Activated CD8-positive, alpha-beta memory T cell treated with anti-CD3 and anti-CD28 coated beads for 48 hours (primary cell): Measurements from ENCODE around the gene CLPX.
A peak's percentile ranks its signal among the peaks of the same experiment; 100 is the strongest.
"Not testable (repeated sequence)": the region's sequence is repeated elsewhere in the genome, so short reads cannot be mapped to it uniquely, and the experiment has no call there.

Source experiments
- DNase-seq, 3 experiments: peaks; one replicate each; pipeline ENCODE4 v3.0.0-alpha.2; 2020; ENCODE audit warnings: low read depth in 2 of 3, low spot score in 2 of 3

Gene CLPX

DNA sequence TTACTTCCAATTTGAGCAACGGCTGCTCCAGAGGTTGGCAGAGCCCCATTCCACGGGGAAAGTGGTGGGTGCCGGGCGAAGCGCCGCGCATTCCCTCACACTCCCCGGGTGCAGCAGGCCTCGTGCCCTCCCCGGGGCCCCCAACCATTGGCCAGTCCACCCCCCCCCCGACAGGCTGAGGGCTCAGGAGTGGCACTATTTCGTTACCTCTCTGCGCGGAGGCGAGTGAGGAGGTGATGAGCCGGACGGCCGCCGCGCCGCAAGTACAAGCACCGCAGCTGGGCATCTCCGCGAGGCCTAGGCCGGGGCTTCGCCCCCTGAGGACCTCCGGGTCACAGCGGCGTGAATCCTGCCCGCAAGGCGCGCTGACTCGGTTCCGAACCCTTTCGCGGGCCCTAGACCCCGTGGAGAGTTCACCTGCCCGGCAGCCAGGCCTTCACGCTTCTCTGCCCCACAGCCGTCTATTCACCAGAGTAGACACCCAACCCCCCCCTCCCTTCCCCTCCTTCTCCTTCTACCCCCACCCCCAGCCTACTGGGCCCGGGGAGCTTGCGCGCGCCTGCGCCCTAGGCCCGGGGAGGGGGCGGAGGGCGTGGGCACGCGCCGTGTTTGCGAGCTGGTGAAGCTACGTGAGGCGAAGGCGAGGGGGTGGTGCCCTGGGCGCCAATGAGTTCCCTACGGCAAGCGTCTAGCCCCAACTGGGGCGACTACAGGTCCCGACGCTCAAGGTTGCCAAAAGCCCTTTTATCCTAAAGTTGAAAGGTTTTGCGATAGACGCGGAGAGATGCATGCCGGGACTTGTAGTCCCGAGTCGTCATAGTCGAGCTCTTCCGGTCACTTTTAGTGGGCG, at the start of gene CLPX:
Gene CLPX (minus strand): TSS at position 475 of the 850 bp plus-strand sequence. CDS start 189 bp downstream, at position 286.
- peak; percentile 60 to 79 (median 63) for DNase-seq

DNA sequence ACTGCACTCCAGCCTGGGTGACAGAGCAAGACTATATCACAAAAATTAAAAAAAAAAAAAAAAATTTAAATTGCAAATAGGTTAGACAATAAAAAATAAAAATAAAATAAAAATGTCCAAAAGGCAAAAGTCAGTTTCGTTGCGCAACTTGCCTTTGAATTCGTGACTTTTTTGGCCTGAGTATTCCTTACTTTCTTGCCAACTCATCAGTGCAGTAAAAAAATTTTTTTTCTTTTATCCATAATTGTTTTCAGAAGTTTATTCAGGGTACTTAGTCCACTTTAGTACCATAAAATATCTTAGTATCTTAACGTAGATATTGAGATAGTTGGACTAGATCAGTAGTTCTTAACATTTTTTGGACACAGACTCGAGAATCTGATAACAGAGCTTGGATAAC, 48.6 kb upstream of the CLPX start:
- DNase-seq, result no peak

DNA sequence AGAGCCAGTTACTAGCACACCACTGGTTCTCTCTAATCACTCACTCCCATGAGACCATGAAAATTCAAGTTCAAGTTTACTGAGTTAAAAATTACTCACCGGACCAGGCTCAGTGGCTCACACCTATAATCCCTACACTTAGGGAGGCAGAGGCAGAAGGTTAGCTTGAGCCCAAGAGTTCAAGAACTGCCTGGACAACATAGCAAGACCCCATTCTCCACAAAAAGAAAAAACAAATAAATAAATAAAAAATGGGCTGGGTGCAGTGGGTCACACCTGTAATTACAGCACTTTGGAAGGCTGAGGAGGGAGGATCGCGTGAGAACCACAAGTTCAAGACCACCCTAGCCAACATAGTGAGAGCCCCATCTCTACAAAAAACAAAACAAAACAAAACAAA, 47.4 kb upstream of the CLPX start:
- no peak for DNase-seq

DNA sequence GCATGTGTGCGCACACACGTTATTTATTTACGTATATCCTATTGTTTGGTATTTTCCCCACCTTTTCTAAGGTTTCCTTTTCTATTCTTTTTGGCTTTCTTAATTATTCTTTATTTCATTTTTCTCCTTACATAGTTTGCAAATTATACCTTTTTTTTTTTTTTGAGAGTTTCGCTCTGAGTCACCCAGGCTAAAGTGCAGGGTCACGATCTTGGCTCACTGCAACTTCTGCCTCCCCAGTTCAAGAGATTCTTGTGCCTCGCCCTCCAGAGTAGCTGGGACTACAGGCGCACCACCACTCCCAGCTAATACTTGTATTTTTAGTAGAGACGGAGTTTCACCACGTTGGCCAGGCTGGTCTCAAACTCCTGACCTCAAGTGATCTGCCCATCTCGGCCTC, 46.2 kb upstream of the CLPX start:
- no peak for DNase-seq

DNA sequence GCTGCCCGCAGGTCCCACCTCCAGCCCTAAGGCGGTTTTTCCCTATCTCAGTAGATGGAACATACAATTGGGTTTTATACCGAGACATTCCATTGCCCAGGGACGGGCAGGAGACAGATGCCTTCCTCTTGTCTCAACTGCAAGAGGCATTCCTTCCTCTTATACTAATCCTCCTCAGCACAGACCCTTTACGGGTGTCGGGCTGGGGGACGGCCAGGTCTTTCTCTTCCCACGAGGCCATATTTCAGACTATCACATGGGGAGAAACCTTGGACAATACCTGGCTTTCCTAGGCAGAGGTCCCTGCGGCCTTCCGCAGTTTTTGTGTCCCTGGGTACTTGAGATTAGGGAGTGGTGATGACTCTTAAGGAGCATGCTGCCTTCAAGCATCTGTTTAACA, 41.8 kb upstream of the CLPX start:
- not testable (repeated sequence) for DNase-seq

DNA sequence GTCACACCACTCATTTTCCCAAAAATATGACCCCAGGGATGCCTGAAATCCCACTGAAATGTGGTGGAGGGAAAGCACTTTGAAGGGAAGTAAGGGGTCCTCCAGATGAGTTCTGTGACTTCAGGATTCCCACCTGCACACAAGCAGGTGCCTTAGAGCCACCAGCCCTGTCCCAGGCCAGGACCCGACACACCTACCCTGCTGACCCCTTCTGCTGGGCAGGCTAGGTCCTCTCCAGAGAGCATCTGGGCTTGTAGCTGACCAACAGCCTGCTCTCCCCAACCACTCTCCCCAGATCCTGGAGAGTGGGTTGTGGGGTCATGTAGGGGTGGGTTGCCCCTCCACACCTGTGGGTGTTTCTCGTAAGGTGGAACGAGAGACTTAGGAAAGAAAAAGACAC, 41.1 kb upstream of the CLPX start:
- no peak for DNase-seq

DNA sequence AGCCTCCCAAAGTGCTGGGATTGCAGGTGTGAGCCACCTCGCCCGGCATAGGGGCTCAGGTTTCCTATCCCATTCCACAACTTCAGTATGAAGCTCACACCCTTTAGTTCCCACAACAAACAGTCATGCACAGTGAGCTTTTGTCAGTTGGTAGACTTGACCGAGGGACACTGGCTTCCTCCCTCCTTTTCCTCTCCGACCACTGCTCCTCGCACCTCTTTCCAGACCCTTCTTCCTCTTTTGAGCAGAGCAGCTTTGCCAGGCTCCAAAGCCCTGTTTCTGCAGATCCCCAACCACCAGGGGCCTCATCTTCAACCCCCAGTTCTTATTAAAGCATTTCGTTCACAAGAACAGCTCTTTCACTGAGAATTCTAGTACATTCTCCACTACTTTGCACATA, 38.9 kb upstream of the CLPX start:
- DNase-seq, result no peak

DNA sequence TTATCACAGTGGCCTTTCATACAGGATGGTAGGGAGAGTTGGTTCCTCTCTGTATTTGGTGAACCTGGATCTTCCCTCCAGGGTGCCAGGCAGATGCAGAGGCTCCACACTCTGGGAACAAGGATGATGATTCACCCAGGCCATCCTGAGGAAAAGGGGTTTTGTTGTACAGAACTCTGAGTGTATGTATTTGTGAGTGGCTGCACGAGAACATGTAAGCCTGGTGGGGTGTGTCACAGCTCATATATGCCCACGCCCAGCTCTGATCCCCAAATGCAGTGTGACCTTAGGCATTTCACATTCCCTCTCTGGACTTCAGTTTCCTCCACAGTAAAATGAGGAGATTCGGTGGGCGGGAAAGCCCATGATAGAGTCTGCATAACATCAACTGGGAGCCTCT, 37.7 kb upstream of the CLPX start:
- no peak for DNase-seq

DNA sequence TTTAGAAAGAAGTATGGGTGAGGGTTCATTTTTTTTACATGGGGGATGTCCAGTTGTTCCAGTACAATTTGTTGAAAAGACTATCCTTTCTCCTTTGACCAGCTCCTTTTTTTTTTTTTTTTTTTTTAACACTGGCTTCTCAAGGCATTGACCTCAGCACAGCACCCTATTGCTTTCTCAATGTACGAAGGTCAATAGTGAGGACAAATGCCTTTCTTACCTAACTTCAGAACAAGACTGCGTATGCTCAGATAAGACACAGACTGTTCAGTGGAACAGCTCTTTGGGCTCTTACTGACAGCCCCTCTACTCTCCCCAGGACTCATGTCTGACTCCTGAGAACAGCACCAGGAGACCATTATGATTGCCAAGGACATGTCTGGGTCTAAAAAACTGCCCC, 36.6 kb upstream of the CLPX start:
- DNase-seq, result no peak

DNA sequence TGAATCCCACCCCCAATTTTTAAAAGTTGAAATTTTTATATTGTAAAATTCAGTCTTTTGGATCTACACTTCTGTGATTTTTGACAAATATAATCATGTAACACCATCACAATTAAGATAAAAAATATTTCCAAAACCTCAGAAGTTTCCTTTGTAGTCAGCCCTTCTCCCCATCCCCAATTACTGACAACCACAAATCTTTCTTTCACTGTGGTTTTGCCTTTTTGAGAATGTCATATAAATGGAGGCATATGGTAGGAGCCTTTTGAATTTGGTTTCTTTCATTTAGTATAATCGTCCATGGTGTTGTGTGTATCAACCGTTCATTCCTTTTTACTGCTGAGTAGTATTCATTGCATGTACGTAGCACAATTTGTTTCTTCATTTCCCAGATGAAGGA, 34.0 kb upstream of the CLPX start:
- DNase-seq, result no peak

DNA sequence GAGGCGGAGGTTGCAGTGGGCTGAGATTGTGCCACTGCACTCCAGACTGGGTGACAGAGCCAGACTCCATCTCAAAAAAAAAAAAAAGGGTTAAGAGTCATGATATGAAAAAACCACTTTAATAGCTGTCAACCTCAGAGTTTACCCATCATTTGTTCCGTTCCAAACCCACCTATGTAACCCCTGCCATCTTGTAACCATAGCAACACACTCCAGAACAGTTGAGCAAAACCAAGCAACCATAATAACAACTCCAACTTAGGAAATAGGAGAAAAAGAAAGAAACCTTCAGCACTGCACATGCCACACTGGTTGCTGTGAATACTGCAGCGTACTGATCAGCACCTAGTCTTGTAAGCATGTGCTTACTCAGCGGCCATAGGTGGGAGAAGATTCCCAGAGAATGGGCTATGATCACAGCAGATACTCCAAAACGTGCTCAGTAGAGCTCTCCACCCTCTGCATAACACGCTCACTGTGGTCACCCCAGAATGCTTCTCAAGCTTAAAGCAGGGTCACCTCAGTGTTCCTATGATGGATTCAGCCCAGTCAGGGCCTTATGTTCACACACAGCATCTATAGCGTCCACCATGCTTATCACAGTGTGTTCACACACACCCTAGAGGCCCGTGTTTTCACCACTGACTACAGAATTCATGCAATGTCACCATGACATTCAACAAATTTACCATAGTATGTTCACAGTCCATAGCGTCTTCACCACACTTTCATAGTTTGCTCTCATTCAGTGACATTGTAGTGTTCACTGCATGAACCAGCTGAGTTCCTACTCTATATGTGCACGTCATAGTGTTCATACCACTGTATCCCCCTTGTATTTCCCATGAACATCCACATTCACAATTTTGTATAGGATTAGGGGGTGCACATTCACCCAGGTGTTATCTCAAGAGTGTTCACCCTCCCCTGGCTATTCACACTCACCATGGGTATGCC, 32.7 kb upstream of the CLPX start:
- no peak for DNase-seq

DNA sequence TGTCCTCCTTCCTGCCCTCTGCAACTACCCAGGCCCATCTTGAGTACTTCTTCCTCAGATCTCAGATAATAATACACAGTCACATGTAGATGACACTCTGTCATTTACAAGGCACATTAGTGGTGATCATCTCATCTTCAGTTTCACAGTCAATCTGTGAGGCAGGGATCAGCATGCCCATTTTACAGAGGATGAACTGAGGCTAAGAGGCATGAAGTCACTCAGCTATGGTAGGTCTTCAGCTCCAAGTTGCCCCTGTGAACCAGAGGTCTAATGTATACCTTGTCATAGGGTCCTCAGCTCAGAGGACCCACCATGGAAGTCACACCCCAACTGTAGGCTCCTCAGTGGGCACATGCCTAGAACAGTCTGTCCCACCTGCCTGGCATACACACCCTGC, 30.4 kb upstream of the CLPX start:
- DNase-seq, result no peak

DNA sequence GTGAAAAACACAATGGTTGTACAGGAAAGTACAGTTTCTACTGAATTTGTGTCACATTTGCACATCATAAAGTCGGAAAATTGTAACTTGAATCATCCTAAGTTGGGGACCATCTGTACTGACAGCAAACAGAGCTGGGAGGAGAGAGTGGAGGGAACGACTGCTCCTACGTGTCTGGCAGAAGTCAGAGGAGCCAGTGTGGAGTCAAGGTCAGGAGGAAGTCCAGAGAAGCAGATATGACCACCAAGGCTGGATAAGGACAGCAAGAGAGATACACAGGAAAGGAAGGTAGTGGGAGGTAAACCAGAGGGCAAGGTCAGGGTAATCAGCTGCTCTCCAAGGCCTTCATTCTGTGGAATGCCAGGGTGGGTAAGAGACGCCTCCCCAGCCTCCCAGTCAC, 28.9 kb upstream of the CLPX start:
- no peak for DNase-seq

DNA sequence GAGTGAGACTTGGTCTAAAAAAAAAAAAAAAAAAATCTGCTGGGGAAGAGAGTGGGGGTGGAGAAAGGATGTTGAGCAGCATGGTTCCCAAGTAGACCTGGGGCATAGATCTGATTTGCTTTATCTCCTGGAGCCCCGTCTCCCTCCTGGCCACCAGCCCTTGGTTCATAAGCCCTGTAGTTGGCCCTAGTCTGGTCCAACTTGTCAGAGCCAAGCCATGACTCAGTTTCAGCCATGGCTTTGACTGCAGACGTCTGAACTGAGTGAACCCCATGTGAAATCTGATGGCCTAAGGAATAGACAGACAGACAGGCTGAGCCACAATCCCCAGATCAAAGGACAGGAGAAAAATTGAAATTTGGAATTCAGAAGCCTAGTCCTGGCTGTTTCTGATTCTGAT, 28.1 kb upstream of the CLPX start:
- DNase-seq, result no peak

DNA sequence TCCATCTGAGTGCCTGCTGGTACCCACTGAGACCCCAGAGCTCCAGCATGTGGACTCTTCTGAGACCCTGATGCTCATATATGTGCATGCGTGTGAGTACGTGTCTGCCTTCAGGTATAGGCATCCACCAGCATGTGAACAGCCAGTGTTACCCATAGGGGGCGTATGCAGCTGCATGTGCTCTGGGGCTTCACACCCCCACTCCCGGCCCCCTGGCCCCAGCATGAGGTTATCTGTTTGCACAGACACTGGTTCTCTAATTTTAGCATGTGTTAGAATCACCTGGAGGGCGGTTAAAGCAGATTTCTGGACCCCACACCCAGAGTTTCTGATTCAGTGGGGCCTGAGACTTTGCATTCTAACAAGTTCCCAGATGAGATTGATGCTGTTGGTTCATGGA, 27.0 kb upstream of the CLPX start:
- DNase-seq, result peak in 2 of 3 experiments; percentile 11 to 19

DNA sequence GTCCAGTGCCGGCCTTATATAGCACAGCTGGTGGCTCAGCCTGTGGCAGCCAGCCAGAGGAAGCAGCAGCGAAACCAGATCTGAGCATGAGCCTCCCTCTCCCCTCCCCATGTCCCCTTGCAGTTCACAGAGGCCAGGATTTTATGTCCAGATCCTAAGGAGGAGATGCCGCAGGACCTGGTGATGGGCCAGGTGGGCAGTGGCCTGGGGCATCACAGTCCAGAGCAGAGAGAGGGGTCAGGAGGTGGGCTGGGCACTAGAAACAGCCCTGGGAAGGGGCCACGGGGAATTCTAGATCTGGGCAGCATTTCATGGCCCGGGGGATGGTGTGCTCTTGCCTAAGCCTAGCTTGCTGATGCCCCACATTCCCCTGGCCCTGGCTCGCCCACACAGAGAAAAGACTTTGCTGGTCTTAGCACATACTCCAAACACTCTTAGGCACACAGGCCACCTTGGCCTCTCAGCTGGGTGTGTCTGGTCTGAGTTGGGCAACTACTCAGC, 26.4 kb upstream of the CLPX start:
- no peak for DNase-seq

DNA sequence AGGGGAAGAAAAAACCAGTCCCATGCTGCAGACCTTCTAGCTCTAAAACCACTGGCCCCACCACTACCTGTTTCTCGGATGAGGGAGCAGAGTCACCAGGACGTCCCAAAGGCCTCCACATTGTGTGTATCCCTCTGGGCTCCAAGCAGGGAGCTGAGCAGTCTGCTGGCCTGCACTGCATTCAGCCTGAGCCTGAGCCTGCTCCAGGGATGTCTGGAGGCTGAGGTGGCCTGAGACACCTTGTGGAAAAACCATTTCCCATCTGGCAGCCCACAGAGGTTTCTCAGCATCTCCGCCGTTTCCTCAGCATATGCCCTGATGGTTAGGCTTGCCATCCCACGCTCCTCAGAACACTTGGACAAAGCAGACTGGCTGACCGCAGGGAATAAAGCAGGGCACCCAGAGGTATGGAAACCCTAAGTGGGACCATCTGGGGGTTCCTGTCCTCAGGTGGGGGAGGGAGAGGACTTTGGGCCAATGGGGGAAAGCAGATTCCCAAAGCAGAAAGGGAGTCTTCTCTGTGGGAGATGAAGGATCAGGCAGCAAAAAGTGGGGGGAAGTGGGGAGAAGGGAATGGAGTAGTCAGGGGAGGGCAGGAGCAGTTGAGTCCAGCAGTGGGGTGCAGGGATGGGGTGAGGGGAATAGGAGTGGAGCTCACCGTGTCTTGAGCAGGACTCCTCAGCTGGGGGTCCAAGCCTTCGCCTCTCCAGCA, 25.8 kb upstream of the CLPX start, which contains the start of gene CILP:
Gene CILP (minus strand): TSS at position 704 of the 712 bp plus-strand sequence. CDS start 1,718 bp downstream, outside the sequence.
- DNase-seq, result no peak

DNA sequence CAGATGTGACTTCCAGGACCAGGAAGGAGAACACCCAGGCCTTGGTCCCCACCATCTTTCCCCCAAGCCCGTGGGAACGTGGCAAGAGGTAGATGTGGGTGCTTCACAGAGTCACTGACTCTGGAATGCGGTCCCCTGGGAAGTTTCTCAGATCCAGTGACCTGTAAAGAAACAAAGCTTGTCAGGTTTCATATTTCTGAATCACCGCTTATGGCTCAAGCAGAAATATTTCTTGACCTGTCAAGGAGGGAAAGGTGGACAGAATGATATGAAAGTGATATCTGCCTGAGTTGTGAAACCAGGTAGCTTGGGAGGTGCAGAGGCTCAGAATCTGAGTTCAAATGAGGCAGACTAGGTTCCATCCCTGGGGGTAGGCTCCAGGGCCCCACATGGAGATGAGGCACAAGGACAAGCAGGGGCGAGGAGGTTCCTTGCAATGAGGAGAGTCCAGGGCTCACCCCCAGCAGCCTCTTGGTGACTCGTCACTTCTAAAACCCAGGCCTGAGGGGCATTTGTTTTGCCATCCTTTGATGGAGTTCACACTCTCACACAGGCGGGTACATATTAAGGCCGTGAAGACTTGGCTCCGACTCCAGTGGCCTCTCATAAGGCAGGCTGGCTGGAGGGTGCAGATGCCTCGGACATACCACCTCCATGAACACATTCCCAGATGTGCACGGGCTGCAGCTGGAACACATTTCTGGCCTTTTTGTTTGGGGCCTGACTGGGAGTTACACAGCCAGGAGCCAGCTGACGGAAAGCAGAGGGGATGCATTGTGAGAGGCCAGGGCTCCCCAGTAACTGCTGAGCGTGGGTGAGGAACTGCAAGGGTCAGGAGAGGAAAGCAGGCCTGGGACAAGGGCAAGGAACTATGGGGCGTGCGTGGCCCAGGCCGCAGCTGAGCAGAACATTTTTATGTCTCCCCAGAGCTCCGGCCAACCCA, 24.8 kb upstream of the CLPX start:
- DNase-seq, result no peak

DNA sequence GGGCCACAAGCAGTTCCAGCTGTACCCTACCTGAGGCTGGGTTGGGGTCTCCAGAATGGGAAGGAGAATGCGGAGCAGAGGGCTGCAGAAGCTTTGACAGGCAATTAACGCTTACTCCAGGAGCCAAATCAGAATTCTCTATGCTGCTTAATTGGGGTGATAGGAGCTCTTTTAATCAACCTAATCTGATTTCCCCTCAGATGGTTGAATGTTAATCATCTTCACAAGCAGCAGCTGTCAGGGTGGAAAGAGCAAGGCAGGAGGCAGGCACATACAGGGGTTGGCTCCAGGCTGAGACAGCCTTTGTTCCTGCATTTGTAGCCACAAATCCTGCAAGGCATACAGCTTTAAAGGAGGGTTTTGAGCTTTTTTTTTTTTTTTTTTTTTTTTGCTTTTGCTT, 23.5 kb upstream of the CLPX start:
- no peak for DNase-seq

DNA sequence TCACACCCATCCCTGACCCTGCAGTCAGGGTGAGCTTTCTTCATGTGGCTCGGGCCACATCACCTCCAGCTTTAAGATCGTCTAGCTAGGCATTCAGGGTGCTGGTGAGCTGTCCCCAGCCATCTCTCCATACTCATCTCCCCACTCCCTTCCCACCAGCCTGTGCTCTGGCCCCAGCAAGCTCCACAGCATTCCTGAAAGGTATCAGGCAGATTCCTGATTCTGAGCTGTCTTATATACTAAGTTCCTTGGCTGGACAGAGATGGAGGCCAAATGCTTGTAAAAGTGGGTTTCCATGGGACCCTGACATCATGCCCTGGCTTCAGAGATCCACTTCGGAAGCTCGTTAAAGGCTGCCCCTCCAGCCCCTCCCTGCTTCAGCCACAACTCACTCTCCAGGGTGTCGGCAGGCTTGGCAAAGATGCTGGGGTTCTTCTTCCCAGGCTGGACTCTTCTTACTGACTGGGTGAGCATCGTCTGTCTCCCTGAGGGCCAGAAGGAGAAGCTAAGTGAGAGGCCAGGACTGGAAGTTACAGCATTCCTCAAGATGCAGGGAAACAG, 22.2 kb upstream of the CLPX start:
- DNase-seq, result no peak
